Endothelial cell of umbilical vein (primary cell): ENCODE data around the gene CTAGE9. TPM values are rescaled to one million over a fixed set of nuclear protein-coding genes. Genes with fewer than 3 reads are reported as not detected.
"Not testable (repeated sequence)": the region's sequence is repeated elsewhere in the genome, so short reads cannot be mapped to it uniquely, and the experiment has no call there.

ENCODE experiments used
- BruUV-seq: library from RNA; stranded (reverse); fragments of 400-500 nt; replicated peaks from 2 replicates; lab custom pipeline; 2021; lab: Mats Ljungman, UMichigan
- CTCF ChIA-PET: fragments of 300-600, 350-600 bp; sonication (Branson Sonifier 250); formaldehyde crosslinking; loops from one replicate; lab custom pipeline; 2021; ENCODE audit warnings: antibody characterized with exemption, inconsistent platforms; lab: Charles Lee
- POLR2A ChIA-PET: fragments of 300-600, 350-600 bp; sonication (Branson Sonifier 250); formaldehyde crosslinking; loops from one replicate; lab custom pipeline; 2021; ENCODE audit warnings: antibody characterized with exemption, inconsistent platforms; lab: Charles Lee
- DNase-seq: peaks from one replicate; pipeline ENCODE4 v3.0.0-alpha.2; 2011; ENCODE audit warnings: low read depth, low spot score
- FAIRE-seq: peaks from 2 replicates; lab custom pipeline; 2011; peaks lifted over from hg19 to GRCh38; lab: Jason Lieb, UNC
- H2AFZ ChIP-seq: 2 replicates; pipeline ENCODE4 v1.6.0; 2012; ENCODE audit warnings: low read depth, low read length, control low read depth, inconsistent platforms
- H3K27ac ChIP-seq: 2 replicates; pipeline ENCODE4 v1.5.1; 2011; ENCODE audit warnings: low read depth, mild to moderate bottlenecking, control low read depth, low read length, moderate library complexity; ENCODE audit not compliant: insufficient read depth
- H3K27me3 ChIP-seq, 2 experiments: 2 replicates each; pipeline versions ENCODE4 v1.6.0 to v1.6.1; 2011; ENCODE audit warnings: low read length in 2 of 2, mixed read lengths in 1 of 2; ENCODE audit not compliant: control insufficient read depth in 2 of 2, insufficient read depth in 2 of 2
- H3K36me3 ChIP-seq, 2 experiments: 2 replicates in 1 of 2; 3 replicates in 1 of 2; pipeline ENCODE4 v1.5.1; 2011; ENCODE audit warnings: low read length in 2 of 2, mild to moderate bottlenecking in 1 of 2, moderate library complexity in 1 of 2; ENCODE audit not compliant: control insufficient read depth in 2 of 2, insufficient read depth in 2 of 2; ENCODE audit errors: extremely low read depth in 1 of 2
- H3K4me1 ChIP-seq: 3 replicates; pipeline ENCODE4 v1.5.1; 2011; ENCODE audit warnings: mild to moderate bottlenecking, low read length; ENCODE audit not compliant: control insufficient read depth, insufficient read depth; ENCODE audit errors: extremely low read depth
- H3K4me2 ChIP-seq: 2 replicates; pipeline ENCODE4 v1.6.1; 2011; ENCODE audit warnings: low read length, control low read depth, mixed read lengths; ENCODE audit not compliant: insufficient read depth
- H3K4me3 ChIP-seq, 3 experiments: fragments of 200-600 bp in 1 of 3; sonication (generic), shearing (Covaris generic) in 1 of 3; replicated peaks in 1 of 3; 2 replicates each; pipeline ENCODE4 v1.5.1; 2011 to 2016; ENCODE audit warnings: control low read depth in 3 of 3, low read length in 3 of 3, mild to moderate bottlenecking in 2 of 3, inconsistent platforms in 1 of 3, low read depth in 1 of 3, moderate library complexity in 1 of 3; ENCODE audit not compliant: insufficient read depth in 1 of 3
- H3K79me2 ChIP-seq: 2 replicates; pipeline ENCODE4 v1.6.0; 2012; ENCODE audit warnings: low read length, inconsistent platforms; ENCODE audit not compliant: control insufficient read depth, insufficient read depth
- H3K9ac ChIP-seq: replicated peaks from 2 replicates; pipeline ENCODE3; 2011; ENCODE audit warnings: low read length, control low read depth; ENCODE audit not compliant: insufficient read depth; ENCODE audit errors: extremely low read depth
- H3K9me1 ChIP-seq: replicated peaks from 3 replicates; pipeline ENCODE4 v1.6.0; 2011; ENCODE audit warnings: mild to moderate bottlenecking, low read length; ENCODE audit not compliant: control insufficient read depth, insufficient read depth; ENCODE audit errors: extremely low read depth
- H3K9me3 ChIP-seq: replicated peaks from 2 replicates; pipeline ENCODE4 v1.5.1; 2012; ENCODE audit warnings: low read length, inconsistent platforms; ENCODE audit not compliant: control insufficient read depth, insufficient read depth
- H4K20me1 ChIP-seq: replicated peaks from 2 replicates; pipeline ENCODE3; 2011; ENCODE audit warnings: mild to moderate bottlenecking, low read length; ENCODE audit not compliant: control insufficient read depth, insufficient read depth; ENCODE audit errors: extremely low read depth
- CTCF ChIP-seq, 2 donors: IDR thresholded peaks; 1 replicate in 1 of 2; 2 replicates in 1 of 2; pipeline ENCODE4 v1.5.1; 2011; ENCODE audit warnings: low read length in 2 of 2, mild to moderate bottlenecking in 2 of 2, moderate library complexity in 2 of 2, control low read depth in 1 of 2, inconsistent platforms in 1 of 2, low read depth in 1 of 2; ENCODE audit not compliant: insufficient read depth in 1 of 2; ENCODE audit errors: extremely low read depth in 1 of 2
- EZH2 ChIP-seq: IDR thresholded peaks from 2 replicates; pipeline ENCODE4 v1.6.1; 2012; ENCODE audit warnings: borderline replicate concordance, low read depth, mild to moderate bottlenecking, moderate library complexity, low read length, inconsistent platforms; ENCODE audit not compliant: severe bottlenecking
- FOS ChIP-seq: IDR thresholded peaks from 2 replicates; pipeline ENCODE4 v1.6.1; 2011; ENCODE audit warnings: mild to moderate bottlenecking, low read length, moderate library complexity, borderline replicate concordance; ENCODE audit not compliant: insufficient read depth
- GATA2 ChIP-seq: IDR thresholded peaks from 2 replicates; pipeline ENCODE4 v1.7.0; 2011; ENCODE audit warnings: low read depth, mild to moderate bottlenecking, moderate library complexity, mixed read lengths, low read length; ENCODE audit not compliant: insufficient read length, insufficient read depth
- JUN ChIP-seq: IDR thresholded peaks from 2 replicates; pipeline ENCODE4 v1.6.1; 2011; ENCODE audit warnings: borderline replicate concordance, low read depth; ENCODE audit not compliant: insufficient read length, insufficient read depth
- MAX ChIP-seq: IDR thresholded peaks from 2 replicates; pipeline ENCODE4 v1.6.1; 2011; ENCODE audit not compliant: insufficient read depth, insufficient read length
- MYC ChIP-seq: IDR thresholded peaks from one replicate; pipeline ENCODE4 v1.6.1; 2011; ENCODE audit warnings: mild to moderate bottlenecking, low read depth, low read length
- POLR2A ChIP-seq: IDR thresholded peaks from 2 replicates; pipeline ENCODE4 v1.6.1; 2012; ENCODE audit warnings: low read depth, mild to moderate bottlenecking, control low read depth, low read length
- POLR2AphosphoS5 ChIP-seq: IDR thresholded peaks from 2 replicates; pipeline ENCODE4 v1.6.1; 2012; ENCODE audit warnings: low read depth, mild to moderate bottlenecking, control low read depth, low read length, moderate library complexity; ENCODE audit not compliant: insufficient read depth
- dilution Hi-C: fragments of 300-500 bp; cut with MboI; formaldehyde crosslinking; loops from one replicate; pipeline ENCODE4 v1.15.0; 2019; ENCODE audit warnings: low sequenced_read_pairs; ENCODE audit not compliant: extremely low pct_ligation_motif_present
- intact Hi-C: fragments of 100-400 bp; cut with micrococcal nuclease; formaldehyde crosslinking; loops from one replicate; pipeline ENCODE4 v1.10.0; 2022
- polyA plus RNA-seq, 4 experiments: library from polyadenylated mRNA; depleted of rRNA in 3 of 4; stranded (reverse) in 3 of 4; unstranded in 1 of 4; fragments of >200 nt; gene quantifications; 2 replicates each; pipeline versions ENCODE4 v1.2.1 to v1.2.3, GENCODE V29; 2011 to 2012; ENCODE audit warnings: missing spikeins in 1 of 4
- total RNA-seq: library from RNA; stranded (reverse); gene quantifications from 2 replicates; pipeline ENCODE4 v1.2.3, GENCODE V29; 2021

CTAGE9 gene
- total and polyA plus RNA-seq, 2 donors (not counting 3 experiments of a cell fraction or from before 2014, with no cell fraction given): not detected

GRCh38 chr6:131717836-131718542 lies 7.2 kb upstream of the CTAGE9 start:
- intact Hi-C loops: no loop called here
- CTCF ChIA-PET: interaction anchor here (0.8 to 1.7 kb wide), 3 partner anchors 10 to 192 kb away, joined by 3 to 7 read pairs (median 4); no protein-coding TSS in a partner anchor
- H3K4me3 ChIP-seq: no peak overlapping the region

GRCh38 chr6:131715567-131715966 lies 4.8 kb upstream of the CTAGE9 start:
- CTCF ChIA-PET, H3K27ac ChIP-seq, H4K20me1 ChIP-seq, H3K9ac ChIP-seq, BruUV-seq, DNase-seq, H2AFZ ChIP-seq, H3K79me2 ChIP-seq, POLR2A ChIA-PET, H3K36me3 ChIP-seq, H3K4me2 ChIP-seq, intact Hi-C loops, H3K4me1 ChIP-seq, H3K9me3 ChIP-seq, FAIRE-seq, dilution Hi-C loops, H3K4me3 ChIP-seq, H3K9me1 ChIP-seq, H3K27me3 ChIP-seq: not testable (repeated sequence)

More at GRCh38 chr6:131717836-131718542, 7.2 kb upstream of the CTAGE9 start:
- FAIRE-seq (no peak), DNase-seq (no peak)
- Histone ChIP-seq H3K4me1 (no peaks in the 10 kb centered on the region), H3K9ac (no peak overlapping the region), H3K27me3 (peaks cover 0 to 2% of the 10 kb centered on the region in 2 experiments), H3K79me2 (no peaks in the 10 kb centered on the region), H2AFZ (no peak overlapping the region), H4K20me1 (no peaks in the 10 kb centered on the region), H3K9me3 (no peaks in the 10 kb centered on the region), H3K27ac (no peak overlapping the region), H3K9me1 (no peaks in the 10 kb centered on the region), H3K36me3 (no peaks in the 10 kb centered on the region), H3K4me2 (no peak overlapping the region)
- no TSS peak for BruUV-seq
- POLR2A ChIA-PET: no interaction called here
- no peak for TF ChIP-seq CTCF (IDR thresholded peaks at IDR 0.05; ENCODE audit: extremely low read depth in 1 of 2, insufficient read depth in 1 of 2, low read depth in 1 of 2, low read length in 2 of 2)
- no peak for TF ChIP-seq MAX
- TF ChIP-seq GATA2: no peak
- no peak for TF ChIP-seq JUN
- TF ChIP-seq POLR2A: no peak
- TF ChIP-seq MYC: no peak
- no peak for TF ChIP-seq EZH2
- no peak for TF ChIP-seq FOS
- no peak for TF ChIP-seq POLR2AphosphoS5
- dilution Hi-C loops: no loop called here
